Mesothelial cell of epicardium (in vitro differentiated cells): ENCODE measurements around the gene RASSF7. TPM values are rescaled to one million over a fixed set of nuclear protein-coding genes. Genes with fewer than 3 reads are reported as not detected.

ENCODE experiments used
- DNase-seq, 2 experiments: peaks; one replicate each; pipeline ENCODE4 v3.0.0; 2021; ENCODE audit warnings: low spot score in 2 of 2; ENCODE audit not compliant: unreplicated experiment in 2 of 2
- H3K27ac Mint-ChIP-seq: 2 replicates; pipeline ENCODE4 v1.8.0; 2021; ENCODE audit warnings: mixed read lengths
- H3K27me3 Mint-ChIP-seq: 2 replicates; pipeline ENCODE4 v1.8.0; 2021; ENCODE audit warnings: low read depth, mixed read lengths
- H3K36me3 Mint-ChIP-seq: 2 replicates; pipeline ENCODE4 v1.8.0; 2021; ENCODE audit warnings: mixed read lengths
- H3K4me1 Mint-ChIP-seq: 2 replicates; pipeline ENCODE4 v1.8.0; 2021; ENCODE audit warnings: mixed read lengths
- H3K4me3 Mint-ChIP-seq: 2 replicates; pipeline ENCODE4 v1.8.0; 2021; ENCODE audit warnings: mild to moderate bottlenecking, moderate library complexity, mixed read lengths
- H3K9me3 Mint-ChIP-seq: 2 replicates; pipeline ENCODE4 v1.8.0; 2021; ENCODE audit warnings: mixed read lengths
- total RNA-seq: library from RNA; stranded (reverse); gene quantifications from 3 replicates; pipeline ENCODE4 v1.2.1, GENCODE V29; 2021
- TF ChIP-seq, protein P1 (sequence below): fragments of 200-600 bp; sonication (generic); IDR thresholded peaks from one replicate; pipeline ENCODE4 v1.5.0; 2021; ENCODE audit warnings: antibody characterized with exemption; ENCODE audit not compliant: unreplicated experiment

Gene RASSF7
- total RNA-seq, 1 donor from 2014 or later, result 32.3 TPM

DNA sequence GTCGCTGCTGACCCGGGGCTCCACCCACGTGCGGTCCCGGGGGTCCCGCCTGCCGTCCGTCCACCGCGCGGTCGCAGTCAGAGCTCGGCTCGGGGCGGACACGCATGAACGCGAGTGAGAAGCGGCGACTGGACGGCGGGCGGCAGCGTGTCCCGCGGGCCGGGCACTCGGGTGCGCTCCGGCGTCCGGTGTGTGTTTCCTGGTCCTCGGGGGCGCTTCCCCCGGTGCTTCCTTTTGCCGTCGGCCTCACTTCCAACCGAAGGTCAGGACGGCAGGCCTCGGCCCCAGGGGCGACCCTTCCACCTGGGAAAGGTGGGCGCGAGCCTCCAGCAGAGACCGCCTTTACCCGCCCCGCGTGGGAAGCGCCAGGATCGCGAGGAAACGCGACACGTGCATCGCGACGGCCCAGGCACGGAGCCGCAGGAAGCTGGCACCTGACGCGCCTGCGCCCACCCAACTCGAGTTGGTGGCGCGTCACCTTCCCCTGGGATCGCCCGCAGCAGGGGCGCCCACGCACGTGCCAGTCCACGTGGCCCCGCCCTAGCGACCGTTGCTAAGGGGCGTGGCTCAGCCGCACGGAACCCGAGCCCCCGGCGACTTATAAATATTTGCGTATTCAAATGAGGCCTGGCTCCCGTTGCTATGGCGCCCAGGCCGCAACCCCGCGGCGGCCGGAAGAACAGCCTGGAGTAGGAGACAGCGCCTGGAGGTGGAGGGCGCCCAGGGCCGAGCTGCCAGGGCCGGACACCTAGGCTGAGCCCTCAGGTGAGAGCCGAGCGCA, 23.7 kb upstream of the RASSF7 start, which contains the start of gene LRRC56:
LRRC56 (plus strand) TSS at position 687 of the 781 bp plus-strand sequence. CDS start 3,158 bp downstream, outside the sequence.
- Mint-ChIP-seq H3K27me3 (peaks cover 11% of the 10 kb centered on the region), H3K36me3 (peaks cover 3% of the 10 kb centered on the region), H3K4me1 (peaks cover 8% of the 10 kb centered on the region), H3K27ac (peak within 1 kb of the TSS; percentile 92), H3K4me3 (peak within 1 kb of the TSS; percentile 83), H3K9me3 (no peaks in the 10 kb centered on the region)
- TF ChIP-seq, protein P1, sequence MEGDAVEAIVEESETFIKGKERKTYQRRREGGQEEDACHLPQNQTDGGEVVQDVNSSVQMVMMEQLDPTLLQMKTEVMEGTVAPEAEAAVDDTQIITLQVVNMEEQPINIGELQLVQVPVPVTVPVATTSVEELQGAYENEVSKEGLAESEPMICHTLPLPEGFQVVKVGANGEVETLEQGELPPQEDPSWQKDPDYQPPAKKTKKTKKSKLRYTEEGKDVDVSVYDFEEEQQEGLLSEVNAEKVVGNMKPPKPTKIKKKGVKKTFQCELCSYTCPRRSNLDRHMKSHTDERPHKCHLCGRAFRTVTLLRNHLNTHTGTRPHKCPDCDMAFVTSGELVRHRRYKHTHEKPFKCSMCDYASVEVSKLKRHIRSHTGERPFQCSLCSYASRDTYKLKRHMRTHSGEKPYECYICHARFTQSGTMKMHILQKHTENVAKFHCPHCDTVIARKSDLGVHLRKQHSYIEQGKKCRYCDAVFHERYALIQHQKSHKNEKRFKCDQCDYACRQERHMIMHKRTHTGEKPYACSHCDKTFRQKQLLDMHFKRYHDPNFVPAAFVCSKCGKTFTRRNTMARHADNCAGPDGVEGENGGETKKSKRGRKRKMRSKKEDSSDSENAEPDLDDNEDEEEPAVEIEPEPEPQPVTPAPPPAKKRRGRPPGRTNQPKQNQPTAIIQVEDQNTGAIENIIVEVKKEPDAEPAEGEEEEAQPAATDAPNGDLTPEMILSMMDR, result no peak
- peak in 1 of 2 experiments; percentile 84 for DNase-seq

DNA sequence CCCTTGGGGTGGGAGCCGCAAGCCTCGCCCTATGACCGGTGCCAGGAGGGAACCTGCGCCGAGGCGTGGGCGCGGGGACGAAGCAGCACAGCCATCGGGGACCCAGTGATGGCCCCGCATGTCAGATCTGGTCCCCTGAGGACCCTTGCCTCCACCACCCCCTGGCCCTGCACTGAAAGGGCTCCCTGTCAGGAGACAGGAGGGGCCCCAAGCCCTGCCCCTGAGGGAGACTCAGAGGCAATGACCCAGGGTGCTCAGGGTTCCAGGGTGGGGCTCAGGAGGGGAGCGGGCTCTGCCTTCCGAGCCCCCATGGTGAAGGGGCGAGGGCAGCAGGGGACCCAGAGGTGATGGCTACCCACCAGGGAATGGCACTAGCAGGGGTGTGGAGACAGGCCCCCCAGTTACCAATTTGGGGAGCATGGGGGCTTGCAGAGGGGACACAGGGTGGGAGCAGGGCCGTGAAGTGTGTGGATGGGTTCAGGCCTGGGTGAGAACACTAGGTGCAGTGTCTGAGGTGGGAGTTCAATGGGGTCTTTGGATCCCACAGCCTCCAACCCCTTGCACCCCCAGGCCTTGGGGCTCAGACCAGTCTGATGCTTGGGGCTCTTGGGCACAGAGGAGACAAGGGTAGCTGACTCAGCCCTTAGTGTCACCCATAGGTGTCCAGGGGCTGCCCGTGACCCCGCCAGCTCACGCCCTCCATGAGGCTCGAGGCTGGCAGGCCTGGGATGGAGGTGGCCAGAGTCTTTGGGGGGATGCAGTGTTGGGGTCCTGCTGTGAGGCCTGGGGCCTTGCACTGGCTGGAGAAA, 22.9 kb upstream of the RASSF7 start:
- H3K4me3 Mint-ChIP-seq, result peak overlapping the region; percentile 46
- TF ChIP-seq, protein P1, result no peak

DNA sequence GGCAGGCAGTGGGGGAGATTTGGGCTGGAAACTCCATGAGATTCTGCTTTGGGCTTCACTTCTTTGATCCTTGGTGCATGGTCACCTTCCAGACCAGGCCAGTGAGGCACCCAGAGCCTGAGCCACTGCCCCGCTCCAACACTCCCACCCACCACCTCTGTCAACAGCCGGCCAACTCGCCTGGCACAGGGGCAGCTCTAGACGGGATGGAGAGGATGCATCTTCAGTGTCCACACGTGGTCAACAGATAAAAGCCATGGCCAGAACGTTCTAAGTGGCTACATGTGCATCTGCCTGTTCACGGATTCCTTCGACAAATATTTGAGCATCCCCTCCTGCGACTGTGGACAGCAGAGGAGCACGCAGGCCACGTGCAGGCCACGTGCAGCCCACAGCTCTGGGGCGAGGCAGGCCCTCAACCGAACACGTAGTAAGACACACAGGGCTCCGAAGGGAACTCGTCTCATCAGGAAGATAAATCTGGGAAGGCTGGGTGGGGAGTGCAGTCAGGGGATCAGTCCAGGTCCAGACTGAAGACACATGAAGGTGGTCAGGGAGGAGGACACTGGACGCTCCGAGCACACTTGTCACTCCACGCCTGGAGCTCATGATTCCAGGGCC, 22.2 kb upstream of the RASSF7 start:
- H3K9me3 Mint-ChIP-seq, result no peaks in the 10 kb centered on the region
- DNase-seq, result no peak

More for the DNA sequence above, 22.9 kb upstream of the RASSF7 start:
- Mint-ChIP-seq H3K36me3 (peaks cover 1% of the 10 kb centered on the region), H3K27ac (no peak overlapping the region), H3K4me1 (peaks cover 8% of the 10 kb centered on the region), H3K27me3 (peaks cover 11% of the 10 kb centered on the region), H3K9me3 (no peaks in the 10 kb centered on the region)
- DNase-seq, result no peak

DNA sequence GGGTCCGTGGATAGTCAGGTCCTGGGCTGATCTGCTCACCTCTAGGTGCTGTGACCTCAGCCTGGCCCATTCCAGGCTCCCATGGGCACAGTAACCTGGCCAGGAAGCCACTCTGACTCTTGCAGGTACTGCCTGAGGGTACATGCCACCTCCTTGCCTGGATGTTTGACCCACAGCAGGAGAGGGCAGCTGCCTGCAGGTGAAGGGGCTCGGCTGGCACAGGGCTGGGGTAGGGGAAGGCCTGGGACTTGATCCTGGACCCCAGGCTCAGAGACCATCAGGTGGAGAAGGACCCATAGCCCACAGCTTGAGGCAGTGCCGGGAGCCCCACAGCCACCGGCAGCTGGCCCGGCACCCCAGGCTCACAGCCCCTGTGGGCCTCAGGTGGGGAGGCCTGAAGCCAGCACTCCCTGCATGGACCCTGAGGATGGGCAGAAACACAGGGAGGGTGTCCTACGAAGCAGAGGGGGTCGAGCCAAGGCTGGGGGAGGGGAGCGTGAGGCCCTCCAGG, 20.7 kb upstream of the RASSF7 start:
- DNase-seq, result no peak
- Mint-ChIP-seq H3K36me3 (peaks cover 1% of the 10 kb centered on the region), H3K27ac (no peak overlapping the region), H3K9me3 (no peaks in the 10 kb centered on the region), H3K4me1 (peaks cover 8% of the 10 kb centered on the region), H3K4me3 (no peak overlapping the region), H3K27me3 (peaks cover 11% of the 10 kb centered on the region)
- TF ChIP-seq, protein P1, result no peak

More for the DNA sequence above, 22.2 kb upstream of the RASSF7 start:
- TF ChIP-seq, protein P1, result no peak
- Mint-ChIP-seq H3K4me1 (peaks cover 8% of the 10 kb centered on the region), H3K27ac (no peak overlapping the region), H3K36me3 (peaks cover 1% of the 10 kb centered on the region), H3K27me3 (peaks cover 11% of the 10 kb centered on the region), H3K4me3 (peak overlapping the region; percentile 15)
